K562 (cell line): Measurements from ENCODE around the gene GLI1. TPM values are rescaled to one million over a fixed set of nuclear protein-coding genes. Genes with fewer than 3 reads are reported as not detected.

ENCODE experiments used
- AFF1 ChIP-seq, 2 experiments: fragments of 450-650 bp; IDR thresholded peaks; 2 replicates each; pipeline ENCODE4 v1.6.1; 2018; ENCODE audit warnings: mild to moderate bottlenecking in 2 of 2, low read depth in 1 of 2; ENCODE audit not compliant: partially characterized antibody in 2 of 2
- CLOCK ChIP-seq: fragments of 250-450 bp; sonication (Bioruptor Pico); IDR thresholded peaks from 2 replicates; pipeline ENCODE4 v1.4.0; 2020; ENCODE audit warnings: mild to moderate bottlenecking, moderate library complexity, borderline replicate concordance
- CREM ChIP-seq: IDR thresholded peaks from 2 replicates; pipeline ENCODE4 v1.6.1; 2014; ENCODE audit warnings: antibody characterized with exemption, low read depth
- CTBP1 ChIP-seq: fragments of 450-650 bp; IDR thresholded peaks from 2 replicates; pipeline ENCODE4 v1.6.1; 2016; ENCODE audit warnings: borderline replicate concordance
- FOXA3 ChIP-seq, 2 experiments: fragments of 450-650 bp in 1 of 2; sonication (generic) in 1 of 2; formaldehyde crosslinking; IDR thresholded peaks in 1 of 2; conservative IDR thresholded peaks in 1 of 2; 2 replicates each; pipeline versions ENCODE4 v1.4.0 to v1.8.0; 2020 to 2022; ENCODE audit warnings: mild to moderate bottlenecking in 2 of 2, missing genetic modification reagents in 1 of 2
- HDAC3 ChIP-seq: fragments of 450-650 bp; IDR thresholded peaks from 2 replicates; pipeline ENCODE4 v1.6.1; 2018; ENCODE audit warnings: borderline replicate concordance, mild to moderate bottlenecking, moderate library complexity; ENCODE audit not compliant: partially characterized antibody
- KLF1 ChIP-seq: fragments of 450-650 bp; IDR thresholded peaks from 2 replicates; pipeline ENCODE4 v1.6.1; 2016; ENCODE audit warnings: missing genetic modification characterization, missing compliant biosample characterization
- MAX ChIP-seq: sonication (generic); formaldehyde crosslinking; IDR thresholded peaks from 2 replicates; pipeline ENCODE4 v1.9.0; 2022; ENCODE audit warnings: mild to moderate bottlenecking, missing genetic modification reagents
- NCOA6 ChIP-seq: fragments of 450-650 bp; IDR thresholded peaks from 2 replicates; pipeline ENCODE4 v1.6.1; 2017; ENCODE audit warnings: mild to moderate bottlenecking
- PBX2 ChIP-seq, 2 experiments: IDR thresholded peaks in 1 of 2; conservative IDR thresholded peaks in 1 of 2; 2 replicates each; pipeline ENCODE4 v1.6.1; 2016; ENCODE audit warnings: low read depth in 2 of 2, mild to moderate bottlenecking in 1 of 2, missing compliant biosample characterization in 1 of 2, missing genetic modification characterization in 1 of 2, moderate library complexity in 1 of 2
- POLR2H ChIP-seq: IDR thresholded peaks from 2 replicates; pipeline ENCODE4 v1.6.1; 2016; ENCODE audit warnings: missing genetic modification characterization, low read depth, mild to moderate bottlenecking, control low read depth, missing compliant biosample characterization, moderate library complexity
- RAD51 ChIP-seq: fragments of 450-650 bp; IDR thresholded peaks from 2 replicates; pipeline ENCODE4 v1.7.1; 2016; ENCODE audit warnings: low read depth, mild to moderate bottlenecking, borderline replicate concordance
- RBFOX2 ChIP-seq: fragments of 200-400 bp; formaldehyde crosslinking; IDR thresholded peaks from 2 replicates; pipeline ENCODE4 v1.6.1; 2017; ENCODE audit warnings: low read depth, mild to moderate bottlenecking, low read length, moderate library complexity
- ZEB2 ChIP-seq: fragments of 450-650 bp; IDR thresholded peaks from 2 replicates; pipeline ENCODE4 v1.6.1; 2016
- ZNF146 ChIP-seq: IDR thresholded peaks from one replicate; pipeline ENCODE4 v1.6.1; 2018; ENCODE audit warnings: missing compliant biosample characterization; ENCODE audit not compliant: unreplicated experiment
- ZNF311 ChIP-seq: fragments of 250-450 bp; sonication (Bioruptor Pico); IDR thresholded peaks from 2 replicates; pipeline ENCODE4 v1.4.0; 2020; ENCODE audit warnings: mild to moderate bottlenecking, moderate library complexity
- ZNF668 ChIP-seq: fragments of 250-450 bp; sonication (Bioruptor Pico); IDR thresholded peaks from 2 replicates; pipeline ENCODE4 v1.8.0; 2022; ENCODE audit warnings: mild to moderate bottlenecking, inconsistent platforms
- polyA plus RNA-seq, 8 experiments: library from polyadenylated mRNA; depleted of rRNA in 4 of 8; stranded (reverse) in 5 of 8; unstranded in 3 of 8; fragments of >200 nt; fragmentation: Nextera tagmentation in 2 of 8; fragmentation: Illumina TruSeq in 1 of 8; extraction: Ambion mirVana in 2 of 8; extraction: Trizol in 1 of 8; gene quantifications; 2 replicates each; pipeline versions ENCODE4 v1.2.1 to v1.2.3, GENCODE V29; 2011 to 2014; ENCODE audit warnings: inconsistent platforms in 1 of 8, missing spikeins in 1 of 8
- total RNA-seq, 7 experiments: library from RNA; depleted of rRNA in 6 of 7; stranded (reverse); fragments of >200 nt in 6 of 7; fragmentation: Illumina TruSeq in 2 of 7; extraction: Trizol in 2 of 7; gene quantifications; 2 replicates each; pipeline versions ENCODE4 v1.2.1 to v1.2.3, GENCODE V29; 2011 to 2021; ENCODE audit warnings: low replicate concordance in 1 of 7

GLI1 gene
- total and polyA plus RNA-seq, 9 of the 15 experiments (the other 6 are each of a cell fraction or from before 2014, with no cell fraction given) = 0.24 to 3.7 (median 0.61) TPM

GRCh38 chr12:57454566-57455373, 4.8 kb upstream of the GLI1 start, which contains the start of gene INHBE (continued):
- no peak for TF ChIP-seq ZNF146
- TF ChIP-seq KLF1 (tag) = peak; percentile 80
- TF ChIP-seq RAD51 = 0 out of 2 replicates have a peak, but pooled peaks have one; percentile 9
- TF ChIP-seq ZEB2 = 0 out of 2 replicates have a peak, but pooled peaks have one; percentile 53
- peak; percentile 84 for TF ChIP-seq RBFOX2
- no peak for TF ChIP-seq CLOCK (CRISPR knock-in tag)
- TF ChIP-seq FOXA3 (CRISPR knock-in tag; conservative IDR thresholded peaks at IDR 0.05 in 1 of 2, IDR thresholded peaks at IDR 0.05 in 1 of 2) = no peak
- TF ChIP-seq PBX2 (CRISPR knock-in tag; IDR thresholded peaks at IDR 0.05; ENCODE audit: low read depth) = peak; percentile 89
- peak; percentile 97 for TF ChIP-seq PBX2 (tag; conservative IDR thresholded peaks at IDR 0.05; ENCODE audit: low read depth)
- TF ChIP-seq MAX = peak; percentile 46
- peak in 1 of 2 experiments; percentile 41 for TF ChIP-seq AFF1 (IDR thresholded peaks at IDR 0.05; ENCODE audit: low read depth in 1 of 2, partially characterized antibody in 2 of 2)
- TF ChIP-seq CTBP1 = peak; percentile 70; the same call in 1 of the 2 replicates
- peak; percentile 88; the same call in 1 of the 2 replicates for TF ChIP-seq ZNF668 (CRISPR knock-in tag)
- TF ChIP-seq ZNF311 (CRISPR knock-in tag) = peak; percentile 73
- peak; percentile 39 for TF ChIP-seq HDAC3
- peak; percentile 69 for TF ChIP-seq CREM
- peak; percentile 85 for TF ChIP-seq POLR2H (tag)
- no peak for TF ChIP-seq NCOA6
